ENCODE measurements around the gene DISP2. TPM values are rescaled to one million over a fixed set of nuclear protein-coding genes. Genes with fewer than 3 reads are reported as not detected.
A peak's percentile ranks its signal among the peaks of the same experiment; 100 is the strongest.

Gene DISP2
- total RNA-seq, 1 donor from 2014 or later: 0.76 TPM

GRCh38 chr15:40382580-40383456, 24.8 kb downstream of the DISP2 start, which contains the start of gene KNSTRN:
Gene KNSTRN, plus strand, starts transcription at chr15:40382721. Its CDS starts 115 bp downstream, at chr15:40382836.
- peak within 1 kb of the TSS; percentile 93 for H3K27ac Mint-ChIP-seq
- no peaks in the 10 kb centered on the region for H3K27me3 Mint-ChIP-seq (ENCODE audit: low read depth)
- peaks cover 18% of the 10 kb centered on the region for H3K4me1 Mint-ChIP-seq
- peak within 1 kb of the TSS; percentile 99 for H3K4me3 Mint-ChIP-seq
- peaks cover 16% of the 10 kb centered on the region for H3K36me3 Mint-ChIP-seq
- DNase-seq (ENCODE audit: low spot score in 2 of 2, unreplicated experiment in 2 of 2): peak; percentile 83 to 90
- TF ChIP-seq CTCF (IDR thresholded peaks at IDR 0.05; ENCODE audit: unreplicated experiment): no peak
- no peaks in the 10 kb centered on the region for H3K9me3 Mint-ChIP-seq

- Mint-ChIP-seq H3K4me3 (no peak overlapping the region), H3K36me3 (peaks cover 41% of the 10 kb centered on the region), H3K9me3 (no peaks in the 10 kb centered on the region), H3K27me3 (ENCODE audit: low read depth) (no peaks in the 10 kb centered on the region), H3K27ac (no peak overlapping the region), H3K4me1 (peaks cover 18% of the 10 kb centered on the region)
- TF ChIP-seq CTCF (IDR thresholded peaks at IDR 0.05; ENCODE audit: unreplicated experiment): no peak
- no peak for DNase-seq (ENCODE audit: low spot score in 2 of 2, unreplicated experiment in 2 of 2)
Measured at GRCh38 chr15:40386480-40386879, 28.5 kb downstream of the DISP2 start.

GRCh38 chr15:40388941-40389823, 31.2 kb downstream of the DISP2 start:
- TF ChIP-seq CTCF (IDR thresholded peaks at IDR 0.05; ENCODE audit: unreplicated experiment): no peak
- no peak for DNase-seq (ENCODE audit: low spot score in 2 of 2, unreplicated experiment in 2 of 2)

GRCh38 chr15:40389824-40390595, 32.0 kb downstream of the DISP2 start:
- Mint-ChIP-seq H3K4me1 (no peaks in the 10 kb centered on the region), H3K36me3 (peaks cover 55% of the 10 kb centered on the region), H3K4me3 (no peak overlapping the region), H3K27ac (no peak overlapping the region), H3K9me3 (no peaks in the 10 kb centered on the region), H3K27me3 (ENCODE audit: low read depth) (no peaks in the 10 kb centered on the region)
- no peak for DNase-seq (ENCODE audit: low spot score in 2 of 2, unreplicated experiment in 2 of 2)
- no peak for TF ChIP-seq CTCF (IDR thresholded peaks at IDR 0.05; ENCODE audit: unreplicated experiment)

More at GRCh38 chr15:40388941-40389823, 31.2 kb downstream of the DISP2 start:
- Mint-ChIP-seq H3K36me3 (peaks cover 55% of the 10 kb centered on the region), H3K27me3 (ENCODE audit: low read depth) (no peaks in the 10 kb centered on the region), H3K4me1 (peaks cover 6% of the 10 kb centered on the region), H3K9me3 (no peaks in the 10 kb centered on the region), H3K4me3 (no peak overlapping the region), H3K27ac (no peak overlapping the region)
